SH-SY5Y (cell line): ENCODE measurements around the gene SOX2.
A peak's percentile ranks its signal among the peaks of the same experiment; 100 is the strongest.

ENCODE experiments used
- GATA2 ChIP-seq: IDR thresholded peaks from 2 replicates; pipeline ENCODE4 v1.6.1; 2011; ENCODE audit warnings: mild to moderate bottlenecking, low read depth, low read length
- GATA3 ChIP-seq: IDR thresholded peaks from 2 replicates; pipeline ENCODE4 v1.6.1; 2011; ENCODE audit warnings: low read depth, mild to moderate bottlenecking, low read length, moderate library complexity

Gene SOX2

DNA sequence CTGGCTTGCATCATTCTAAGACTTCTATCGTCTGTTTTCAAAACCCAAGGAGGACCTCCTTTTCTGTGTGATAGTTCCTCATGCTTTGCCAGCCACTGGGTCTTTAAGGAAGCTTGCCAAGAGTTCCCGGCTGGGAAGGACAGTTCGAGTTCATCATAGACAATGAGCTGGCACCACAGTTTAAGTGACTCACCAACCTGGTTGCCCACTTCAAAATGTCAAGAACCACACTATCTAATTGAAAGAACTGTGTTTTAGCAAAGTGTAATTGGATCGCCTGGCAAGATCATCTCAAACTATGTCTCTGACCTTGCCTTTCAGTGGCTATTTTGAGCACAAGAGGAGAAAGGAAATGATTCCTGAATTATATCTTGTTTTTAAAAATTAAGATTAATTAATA lies 27.9 kb downstream of the SOX2 start:
- TF ChIP-seq GATA3 (no peak), GATA2 (no peak)

- TF ChIP-seq GATA3 (no peak), GATA2 (no peak)
Measured at GRCh38 chr3:181741417-181741816, 29.7 kb downstream of the SOX2 start.

- TF ChIP-seq GATA2, result peak; percentile 93
- TF ChIP-seq GATA3, result no peak; the same call in 1 of the 2 replicates
Measured at GRCh38 chr3:181752202-181752671, 40.5 kb downstream of the SOX2 start.

DNA sequence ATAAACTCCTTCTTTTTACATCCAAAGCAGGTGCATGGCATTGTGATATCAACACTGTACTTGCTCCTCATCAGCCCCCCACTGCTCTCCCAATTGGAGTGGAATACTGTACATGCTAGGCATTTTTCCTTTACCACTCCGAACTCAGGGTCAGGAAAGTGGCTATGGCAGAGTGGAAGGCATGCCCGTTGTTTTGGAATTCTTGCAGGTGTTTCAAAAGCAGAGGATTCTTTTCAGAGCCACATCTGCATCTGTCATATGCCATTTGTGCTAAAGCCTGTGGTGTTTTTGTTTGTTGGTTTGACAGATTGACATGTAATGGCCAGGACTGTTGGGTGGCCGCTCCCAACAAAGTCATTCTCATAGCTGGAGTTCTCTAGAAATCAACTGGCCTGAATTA lies 41.7 kb downstream of the SOX2 start:
- TF ChIP-seq GATA3, result no peak
- no peak for TF ChIP-seq GATA2

- TF ChIP-seq GATA2, result no peak
- no peak for TF ChIP-seq GATA3
Measured at GRCh38 chr3:181755959-181756358, 44.2 kb downstream of the SOX2 start.

DNA sequence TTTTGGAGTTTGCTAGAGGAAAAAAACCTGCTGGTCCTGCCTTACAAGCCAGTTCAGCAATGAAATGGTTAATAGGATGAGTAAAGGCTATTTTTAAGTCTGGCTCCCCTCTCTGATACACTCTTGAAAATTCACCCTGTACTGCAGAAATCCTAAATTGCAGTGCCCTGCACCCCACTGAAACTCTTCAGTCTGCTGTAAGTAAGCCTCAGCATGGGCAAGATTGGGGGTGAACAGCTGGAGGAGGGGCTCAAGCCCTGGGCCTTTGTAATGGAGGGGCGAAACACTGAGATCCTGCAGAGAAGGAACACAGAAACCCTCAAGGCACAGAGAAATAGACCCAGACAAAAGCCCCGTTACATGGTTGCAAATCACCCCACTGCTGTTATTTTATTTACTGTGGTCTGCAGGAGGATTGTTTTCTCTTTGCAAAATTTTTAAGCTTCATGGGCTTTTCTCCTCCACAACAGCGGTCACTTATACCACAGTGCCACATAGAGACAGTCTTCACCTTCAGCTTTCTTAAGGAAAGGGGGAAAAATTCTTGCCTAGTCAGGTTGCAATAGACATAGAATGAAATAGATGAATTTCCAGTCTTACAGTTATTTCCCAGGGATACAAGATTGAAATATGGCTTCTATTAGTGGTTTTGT lies 45.0 kb downstream of the SOX2 start:
- no peak for TF ChIP-seq GATA2
- TF ChIP-seq GATA3, result no peak

DNA sequence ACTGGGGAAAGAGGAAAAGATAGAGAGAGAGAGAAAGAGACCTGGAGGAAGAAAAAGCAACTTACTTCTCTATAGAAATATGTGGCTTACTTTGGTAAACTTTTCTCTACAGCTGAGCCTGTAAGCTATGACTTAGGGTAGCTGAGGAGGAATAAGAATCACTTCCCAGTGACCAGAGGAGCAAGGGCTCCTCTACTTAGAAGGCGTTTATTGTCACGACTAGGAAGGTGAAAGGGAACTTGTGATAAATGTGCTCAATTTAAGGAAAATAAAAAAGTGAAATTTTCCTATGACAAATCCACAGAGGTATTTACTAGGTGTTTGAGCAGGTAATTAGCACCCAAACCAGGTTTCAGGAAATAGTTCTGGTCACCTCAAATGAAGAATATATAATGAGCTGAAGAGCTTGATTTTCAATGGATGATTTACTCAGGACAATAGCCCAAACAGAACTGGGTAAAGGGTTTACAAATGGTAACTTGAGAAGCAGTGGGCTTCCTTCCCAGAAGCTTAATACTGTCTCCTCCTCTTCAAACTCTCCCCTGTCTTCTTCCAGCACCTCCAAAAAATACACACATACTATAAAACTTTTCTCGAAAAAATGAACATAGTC lies 46.1 kb downstream of the SOX2 start:
- no peak for TF ChIP-seq GATA2
- TF ChIP-seq GATA3, result no peak

DNA sequence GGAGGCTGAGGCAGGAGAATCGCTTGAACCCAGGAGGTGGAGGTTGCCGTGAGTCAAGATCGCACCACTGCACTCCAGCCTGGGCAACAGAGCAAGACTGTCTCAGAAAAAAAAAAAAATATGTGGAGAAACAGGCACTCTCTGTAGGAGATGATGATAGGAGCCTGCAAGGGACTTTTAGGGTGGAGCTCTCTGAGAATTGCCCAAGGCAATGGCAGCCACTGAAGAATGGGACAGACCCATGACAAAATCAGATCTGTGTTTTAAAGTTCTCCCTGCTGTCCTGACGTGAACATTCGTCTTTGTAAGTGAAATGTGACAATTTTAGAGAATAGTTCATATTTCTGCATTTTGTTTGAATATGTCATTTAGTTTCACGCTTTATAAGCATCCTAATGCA lies 50.2 kb downstream of the SOX2 start:
- no peak for TF ChIP-seq GATA3
- no peak for TF ChIP-seq GATA2
